ENCODE data around the gene KCNE5. TPM values are rescaled to one million over a fixed set of nuclear protein-coding genes. Genes with fewer than 3 reads are reported as not detected.

Gene KCNE5
- total RNA-seq, 1 experiment from 2014 or later: 2.2 TPM

- Mint-ChIP-seq H3K27ac (no peak overlapping the region), H3K27me3 (ENCODE audit: low read depth) (no peaks in the 10 kb centered on the region), H3K4me3 (no peak overlapping the region), H3K9me3 (no peaks in the 10 kb centered on the region), H3K36me3 (no peaks in the 10 kb centered on the region), H3K4me1 (peaks cover 5% of the 10 kb centered on the region)
- DNase-seq (ENCODE audit: low spot score): no peak
- CTCF ChIA-PET: interaction anchor here (1.0 kb wide), 1 partner anchor 105 kb away, joined by 3 read pairs; no protein-coding TSS in a partner anchor
- ATAC-seq: no peak
- TF ChIP-seq SP1 (CRISPR knock-in tag; conservative IDR thresholded peaks at IDR 0.05) (no peak), ETV6 (CRISPR knock-in tag; IDR thresholded peaks at IDR 0.05) (no peak), GRHL2 (CRISPR knock-in tag; IDR thresholded peaks at IDR 0.05; ENCODE audit: insufficient replicate concordance, severe bottlenecking) (no peak), FOXP4 (CRISPR knock-in tag; IDR thresholded peaks at IDR 0.05) (no peak), ZNF219 (CRISPR knock-in tag; IDR thresholded peaks at IDR 0.05; ENCODE audit: borderline replicate concordance) (no peak), NR2C2 (CRISPR knock-in tag; IDR thresholded peaks at IDR 0.05) (no peak), ATF3 (CRISPR knock-in tag; conservative IDR thresholded peaks at IDR 0.05) (no peak), FOXK1 (CRISPR knock-in tag; IDR thresholded peaks at IDR 0.05) (no peak)
- POLR2A ChIA-PET: no interaction called here
Measured at GRCh38 chrX:109590176-109590575, 34.8 kb downstream of the KCNE5 start.

- H3K27ac Mint-ChIP-seq: no peak overlapping the region
- H3K9me3 Mint-ChIP-seq: no peaks in the 10 kb centered on the region
- no peak overlapping the region for H3K4me3 Mint-ChIP-seq
- H3K4me1 Mint-ChIP-seq: peaks cover 5% of the 10 kb centered on the region
- ATAC-seq (no peak), DNase-seq (ENCODE audit: low spot score) (no peak)
- ChIA-PET POLR2A (no interaction called here), CTCF (no interaction called here)
- no peak for TF ChIP-seq HMGXB4 (CRISPR knock-in tag; IDR thresholded peaks at IDR 0.05)
- TF ChIP-seq FOXK1 (CRISPR knock-in tag; IDR thresholded peaks at IDR 0.05): no peak
- no peak for TF ChIP-seq ZSCAN18 (CRISPR knock-in tag; IDR thresholded peaks at IDR 0.05)
- TF ChIP-seq USF2 (CRISPR knock-in tag; IDR thresholded peaks at IDR 0.05): no peak
- no peak for TF ChIP-seq MLX (CRISPR knock-in tag; IDR thresholded peaks at IDR 0.05)
- TF ChIP-seq NFE2L1 (CRISPR knock-in tag; IDR thresholded peaks at IDR 0.05): no peak
- TF ChIP-seq ZNF532 (CRISPR knock-in tag; IDR thresholded peaks at IDR 0.05; ENCODE audit: borderline replicate concordance): no peak
- no peak for TF ChIP-seq TEAD4 (CRISPR knock-in tag; IDR thresholded peaks at IDR 0.05)
- TF ChIP-seq E2F1 (CRISPR knock-in tag; IDR thresholded peaks at IDR 0.05): no peak
- no peak for TF ChIP-seq NR3C1 (CRISPR knock-in tag; conservative IDR thresholded peaks at IDR 0.05; ENCODE audit: low read depth)
- TF ChIP-seq USF1 (CRISPR knock-in tag; IDR thresholded peaks at IDR 0.05): no peak
- TF ChIP-seq ATF1 (CRISPR knock-in tag; IDR thresholded peaks at IDR 0.05): no peak
- H3K36me3 Mint-ChIP-seq: no peaks in the 10 kb centered on the region
- H3K27me3 Mint-ChIP-seq (ENCODE audit: low read depth): no peaks in the 10 kb centered on the region
Measured at GRCh38 chrX:109585488-109585887, 39.5 kb downstream of the KCNE5 start.
